GM18951 (cell line): ENCODE data around the gene LRRC4C.
"Not testable (repeated sequence)": the region's sequence is repeated elsewhere in the genome, so short reads cannot be mapped to it uniquely, and the experiment has no call there.

Experiments used
- POLR2A ChIP-seq: IDR thresholded peaks from 4 replicates; pipeline ENCODE4 v1.6.1; 2011; ENCODE audit warnings: mild to moderate bottlenecking; ENCODE audit not compliant: insufficient read length, insufficient read depth; ENCODE audit errors: extremely low read depth
- in situ Hi-C: fragments of 300-500 bp; cut with MboI; formaldehyde crosslinking; loops from one replicate; pipeline ENCODE4 v1.12.0; 2022; ENCODE audit warnings: low sequenced_read_pairs, mixed read lengths, inconsistent platforms; ENCODE audit not compliant: unreplicated experiment

Gene LRRC4C

GRCh38 chr11:41010361-41011050 lies 448.9 kb downstream of the LRRC4C start:
- TF ChIP-seq POLR2A, result no peak
- in situ Hi-C loops, result no loop called here

DNA sequence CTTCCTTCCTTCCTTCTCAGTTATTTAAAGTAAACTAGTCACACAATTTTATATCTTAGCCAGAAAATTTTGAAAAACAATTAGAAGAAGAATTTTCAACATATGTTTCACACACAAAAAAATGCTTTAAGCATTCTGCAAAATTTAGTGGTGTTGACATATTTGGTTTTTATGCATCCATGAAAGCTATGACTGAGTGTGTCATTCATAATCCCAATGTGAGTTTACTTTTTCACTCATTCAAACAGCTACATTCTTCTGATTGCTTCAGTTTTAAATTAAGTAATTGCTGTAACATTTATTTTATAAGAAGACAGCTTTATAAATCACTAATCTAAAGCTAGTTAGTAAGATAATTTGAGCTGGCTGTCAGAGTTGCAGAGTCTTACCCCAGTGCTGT lies 453.5 kb downstream of the LRRC4C start:
- in situ Hi-C loops, result no loop called here
- no peak for TF ChIP-seq POLR2A

DNA sequence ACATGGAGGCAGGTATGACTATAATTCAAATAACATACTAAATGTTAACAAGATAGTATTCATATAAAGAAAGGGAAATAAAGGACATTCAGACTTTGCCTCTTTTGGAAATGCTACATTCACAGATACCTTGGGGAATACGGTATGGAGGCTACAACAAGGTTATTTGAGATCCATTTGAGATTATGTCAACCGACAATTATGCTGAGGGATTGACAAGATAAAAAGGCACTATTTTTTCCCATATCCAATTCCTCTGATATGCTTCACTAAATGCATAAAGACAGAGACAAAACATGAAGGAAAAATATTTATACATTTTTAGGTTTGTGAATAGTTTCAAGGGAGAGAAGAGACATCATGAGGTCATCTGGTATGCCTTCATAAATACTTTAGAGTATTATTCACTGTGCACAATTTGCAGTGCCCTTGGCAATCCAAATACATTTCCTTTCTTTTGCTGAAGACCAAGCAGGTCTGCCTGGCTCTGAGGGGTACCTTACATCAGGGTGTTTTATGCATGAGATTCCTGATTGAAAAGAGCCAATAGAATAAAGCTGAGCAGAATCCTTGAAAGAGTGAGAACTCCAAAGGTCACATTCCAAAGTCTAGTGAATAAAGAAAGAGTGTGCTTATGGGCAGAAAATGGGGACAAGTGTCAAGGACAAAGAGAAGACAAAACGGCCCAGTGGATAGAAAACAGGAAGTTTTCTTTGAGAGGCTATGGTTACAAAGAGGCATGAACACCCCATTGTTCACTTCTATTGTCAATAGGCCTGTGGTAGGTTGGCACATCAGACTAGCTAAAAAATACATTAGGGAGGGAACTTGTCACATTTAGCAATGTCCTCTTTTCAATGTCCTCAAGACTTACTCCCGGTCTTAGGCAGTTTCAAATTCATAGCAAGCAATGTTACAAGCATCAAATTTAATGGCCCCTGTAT lies 455.8 kb downstream of the LRRC4C start:
- in situ Hi-C loops, result no loop called here
- no peak for TF ChIP-seq POLR2A

- in situ Hi-C loops, result no loop called here
- TF ChIP-seq POLR2A, result no peak
Measured at GRCh38 chr11:40998920-40999319, 460.5 kb downstream of the LRRC4C start.

DNA sequence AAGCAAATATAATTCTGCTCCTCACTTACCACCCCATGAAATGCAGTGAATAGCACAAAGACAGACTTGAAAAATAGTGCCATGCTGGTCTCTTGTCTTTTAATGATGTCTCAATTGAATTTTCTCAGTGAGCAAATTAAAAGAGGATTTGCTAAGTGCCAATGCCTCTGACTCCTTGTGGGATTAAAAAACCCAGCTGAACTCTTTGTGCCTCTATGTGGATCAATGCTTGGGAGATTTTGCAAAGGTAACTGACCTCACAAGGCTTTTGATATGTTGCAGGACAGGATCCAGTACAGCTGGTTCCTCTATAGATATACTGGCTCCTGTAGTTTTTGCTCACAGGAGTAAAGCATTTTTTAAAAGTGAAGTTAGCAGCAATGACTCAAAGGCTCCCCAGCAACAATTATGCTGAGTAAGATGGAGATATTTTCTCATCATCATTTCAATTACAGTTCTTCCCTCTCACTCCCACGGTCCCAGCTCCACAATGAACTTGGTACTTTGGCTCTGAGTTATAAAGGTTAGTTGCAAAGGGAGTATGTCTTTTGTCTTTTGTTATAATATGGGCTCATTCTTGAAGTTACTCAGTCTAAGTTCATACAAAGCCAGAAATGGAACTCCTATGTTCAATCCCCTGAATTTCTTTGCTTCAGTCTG lies 471.5 kb downstream of the LRRC4C start:
- in situ Hi-C loops, result no loop called here
- TF ChIP-seq POLR2A, result no peak

DNA sequence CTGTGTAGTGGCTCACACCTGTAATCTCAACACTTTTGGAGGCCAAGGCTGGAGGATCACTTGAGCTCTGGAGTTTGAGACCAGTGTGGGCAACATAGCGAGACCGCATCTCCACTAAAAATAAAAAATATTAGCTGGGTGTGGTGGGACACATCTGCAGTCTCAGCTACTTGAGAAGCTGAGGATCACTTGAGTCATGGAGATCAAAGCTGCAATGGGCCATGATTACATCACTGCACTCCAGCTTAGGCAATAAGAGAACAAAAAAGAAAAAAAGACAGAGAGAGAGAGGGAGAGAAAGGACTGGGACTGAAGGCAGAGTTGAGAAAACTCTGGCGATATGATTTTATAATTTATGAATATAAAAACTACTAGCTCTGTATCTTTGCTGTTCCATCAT lies 473.1 kb downstream of the LRRC4C start:
- in situ Hi-C loops, result no loop called here
- TF ChIP-seq POLR2A, result no peak

DNA sequence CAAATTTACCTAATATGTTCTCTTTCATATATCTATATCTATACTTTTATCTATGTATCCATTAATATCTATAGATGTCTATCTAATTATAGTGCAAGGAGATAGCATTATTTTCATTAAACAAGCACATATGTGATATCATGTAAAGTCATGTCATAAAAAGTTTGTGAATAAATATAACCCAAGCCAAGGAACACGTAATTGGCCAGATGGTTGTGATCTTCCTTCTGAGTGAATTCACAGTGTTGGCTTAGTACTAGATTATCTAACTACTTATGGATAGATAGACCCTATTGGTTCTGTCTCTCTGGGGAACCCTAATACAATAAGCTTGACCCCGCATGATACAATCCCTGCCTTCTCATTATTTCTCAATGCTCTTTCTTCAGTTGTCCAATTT lies 484.4 kb downstream of the LRRC4C start:
- in situ Hi-C loops, result no loop called here

GRCh38 chr11:40974186-40974795 lies 485.2 kb downstream of the LRRC4C start:
- no peak for TF ChIP-seq POLR2A
- in situ Hi-C loops, result no loop called here

More for the DNA sequence above, 484.4 kb downstream of the LRRC4C start:
- no peak for TF ChIP-seq POLR2A

DNA sequence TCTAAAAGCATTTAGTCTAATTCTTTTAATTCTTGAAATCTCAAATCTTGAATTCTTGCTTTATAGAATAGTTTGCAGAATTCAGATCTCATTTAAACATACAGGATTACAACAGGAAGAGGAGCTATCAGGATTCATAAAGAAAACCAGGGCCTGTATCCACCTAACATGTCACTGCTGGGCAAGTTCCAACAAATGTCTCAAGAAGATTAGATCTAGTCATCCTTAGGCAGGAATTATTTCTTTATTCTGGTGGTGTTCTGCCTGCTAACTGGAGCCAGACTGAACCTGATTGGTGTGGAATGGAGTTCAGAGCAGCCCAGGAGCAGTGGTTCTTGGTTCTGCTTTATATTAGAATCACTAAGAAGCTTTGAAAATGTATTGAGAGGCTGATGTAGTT lies 500.7 kb downstream of the LRRC4C start:
- in situ Hi-C loops, result no loop called here
- TF ChIP-seq POLR2A, result no peak

- in situ Hi-C loops, result no loop called here
- no peak for TF ChIP-seq POLR2A
Measured at GRCh38 chr11:40952479-40952878, 507.0 kb downstream of the LRRC4C start.

GRCh38 chr11:40938002-40938401 lies 521.5 kb downstream of the LRRC4C start:
- in situ Hi-C loops, result no loop called here
- no peak for TF ChIP-seq POLR2A

GRCh38 chr11:40924915-40925314 lies 534.5 kb downstream of the LRRC4C start:
- in situ Hi-C loops, result no loop called here
- TF ChIP-seq POLR2A, result no peak

DNA sequence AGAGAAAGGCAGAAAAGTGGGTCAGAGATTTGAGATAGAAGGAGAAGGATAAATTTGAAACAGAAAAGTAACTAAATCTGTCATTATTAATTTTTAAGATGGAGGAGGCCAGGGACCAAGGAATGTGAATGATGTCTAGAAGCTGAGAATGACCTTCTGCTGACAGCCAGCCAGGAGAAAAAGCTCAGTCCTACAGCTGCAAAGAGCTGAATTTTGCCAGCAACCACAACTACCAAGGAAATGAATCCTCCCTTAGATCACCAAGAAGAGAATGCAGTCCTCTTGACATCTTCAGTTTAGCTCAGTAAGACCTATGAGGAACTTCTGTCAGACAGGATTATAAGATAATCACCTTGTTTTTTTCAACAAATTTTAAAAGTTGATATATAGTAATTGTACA lies 538.2 kb downstream of the LRRC4C start:
- in situ Hi-C loops, result no loop called here
- TF ChIP-seq POLR2A, result no peak

- in situ Hi-C loops, result not testable (repeated sequence)
Measured at GRCh38 chr11:40910774-40911173, 548.7 kb downstream of the LRRC4C start.
